Limb (tissue), 2 donors: Measurements from ENCODE around the gene KRTAP5-9.
"Not testable (repeated sequence)": the region's sequence is repeated elsewhere in the genome, so short reads cannot be mapped to it uniquely, and the experiment has no call there.

Source experiments
- DNase-seq, 2 donors: peaks; one replicate each; pipeline ENCODE4 v3.0.0-alpha.2; 2016; ENCODE audit errors: extremely low spot score in 2 of 2

Gene KRTAP5-9

DNA sequence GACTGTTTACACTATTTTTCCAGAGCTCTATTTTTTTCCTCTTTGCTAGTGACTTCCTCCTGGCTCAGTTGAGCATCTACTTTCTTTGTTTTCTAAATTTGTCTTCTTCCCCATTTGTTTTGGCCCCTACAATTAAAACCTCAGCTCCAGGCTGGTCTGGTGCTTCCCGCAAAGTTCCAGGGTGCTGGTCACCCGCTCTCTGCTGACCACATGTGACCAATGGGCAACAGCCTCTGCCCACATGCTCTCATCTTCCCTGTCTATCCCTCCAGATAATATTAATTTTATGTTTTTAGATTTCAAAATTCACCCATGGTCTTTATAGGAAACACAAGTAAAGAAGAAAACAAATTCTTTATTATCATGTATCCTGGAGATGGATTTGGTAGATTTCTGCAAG lies 34.7 kb downstream of the KRTAP5-9 start:
- not testable (repeated sequence) for DNase-seq

GRCh38 chr11:71585673-71586072 lies 37.5 kb downstream of the KRTAP5-9 start:
- not testable (repeated sequence) for DNase-seq

DNA sequence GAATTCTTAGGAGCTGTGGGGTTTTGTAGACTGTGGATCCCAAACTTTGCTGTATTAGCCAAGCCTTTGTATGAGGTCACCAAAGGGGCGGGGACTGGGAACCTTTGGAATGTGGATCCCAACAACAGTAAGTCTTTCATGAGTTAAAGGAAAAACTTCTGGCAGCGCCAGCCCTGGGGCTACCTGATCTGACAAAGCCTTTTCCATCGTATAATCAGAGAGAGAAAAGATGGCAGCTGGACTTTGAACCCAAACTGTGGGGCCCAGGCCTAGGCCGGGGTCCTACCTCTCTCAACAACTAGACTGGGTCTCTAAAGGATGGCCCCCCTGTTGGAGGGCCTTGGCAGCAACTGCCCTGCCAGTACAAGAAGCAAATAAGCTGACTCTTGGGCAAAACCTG lies 40.1 kb downstream of the KRTAP5-9 start:
- DNase-seq = not testable (repeated sequence)

GRCh38 chr11:71588822-71589545 lies 40.8 kb downstream of the KRTAP5-9 start:
- DNase-seq = not testable (repeated sequence)

DNA sequence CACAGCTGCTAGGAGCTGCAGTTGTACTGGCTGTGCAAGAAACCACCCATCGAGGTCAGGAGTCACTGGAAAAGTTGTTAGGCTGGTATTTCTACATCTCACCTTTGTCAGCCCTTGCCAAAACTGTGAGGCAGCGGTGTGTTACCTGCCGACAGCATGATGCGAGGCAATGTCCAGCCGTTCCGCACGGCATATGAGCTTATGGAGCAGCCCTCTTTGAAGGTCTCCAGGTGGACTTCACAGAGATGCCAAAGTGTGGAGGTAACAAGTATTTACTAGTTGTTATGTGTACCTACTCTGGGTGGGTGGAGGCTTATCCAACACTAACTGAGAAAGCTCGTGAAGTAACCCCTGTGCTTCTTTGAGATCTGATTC lies 41.3 kb downstream of the KRTAP5-9 start:
- not testable (repeated sequence) for DNase-seq
